ENCODE measurements around the gene BGN. TPM values are rescaled to one million over a fixed set of nuclear protein-coding genes. Genes with fewer than 3 reads are reported as not detected.

BGN gene
- total RNA-seq, 2 donors from 2014 or later, result 141 to 206 TPM

- TF ChIP-seq CTCF (IDR thresholded peaks at IDR 0.05), result no peak
- H3K4me3 ChIP-seq, result no peak overlapping the region
- DNase-seq (ENCODE audit: low spot score), result no peak
Observed at GRCh38 chrX:153463556-153463955, 31.2 kb upstream of the BGN start.

GRCh38 chrX:153464116-153464515 is 30.7 kb upstream of the BGN start:
- Histone ChIP-seq H3K36me3 (peaks cover 4% of the 10 kb centered on the region), H3K4me3 (no peak overlapping the region), H3K9me3 (no peaks in the 10 kb centered on the region), H3K4me1 (peaks cover 0 to 4% of the 10 kb centered on the region in 2 donors), H3K27me3 (no peaks in the 10 kb centered on the region), H3K27ac (no peak overlapping the region)
- DNase-seq (ENCODE audit: low spot score), result no peak
- TF ChIP-seq CTCF (IDR thresholded peaks at IDR 0.05), result no peak

More at GRCh38 chrX:153463556-153463955, 31.2 kb upstream of the BGN start:
- Histone ChIP-seq H3K36me3 (peaks cover 4% of the 10 kb centered on the region), H3K4me1 (no peaks in the 10 kb centered on the region), H3K27me3 (no peaks in the 10 kb centered on the region), H3K9me3 (no peaks in the 10 kb centered on the region), H3K27ac (no peak overlapping the region)

- H3K4me1 ChIP-seq, result peaks cover 0 to 13% of the 10 kb centered on the region in 2 donors
- no peaks in the 10 kb centered on the region for H3K27me3 ChIP-seq
- H3K27ac ChIP-seq, result no peak overlapping the region
- DNase-seq (ENCODE audit: low spot score), result no peak
- no peaks in the 10 kb centered on the region for H3K9me3 ChIP-seq
- no peak overlapping the region for H3K4me3 ChIP-seq
- no peak for TF ChIP-seq CTCF (IDR thresholded peaks at IDR 0.05)
- peaks cover 4% of the 10 kb centered on the region for H3K36me3 ChIP-seq
Observed at GRCh38 chrX:153465691-153466380, 28.9 kb upstream of the BGN start.

- no peak for DNase-seq (ENCODE audit: low spot score)
- no peak for TF ChIP-seq CTCF (IDR thresholded peaks at IDR 0.05)
- Histone ChIP-seq H3K36me3 (no peaks in the 10 kb centered on the region), H3K27me3 (no peaks in the 10 kb centered on the region), H3K27ac (no peak overlapping the region), H3K4me1 (peaks cover 0 to 18% of the 10 kb centered on the region in 2 donors), H3K4me3 (no peak overlapping the region), H3K9me3 (no peaks in the 10 kb centered on the region)
Observed at GRCh38 chrX:153468008-153468580, 26.7 kb upstream of the BGN start.

GRCh38 chrX:153469811-153470410 is 24.9 kb upstream of the BGN start:
- peaks cover 0 to 24% of the 10 kb centered on the region in 2 donors for H3K4me1 ChIP-seq
- H3K4me3 ChIP-seq, result peak overlapping the region; percentile 40 to 65
- no peak for DNase-seq (ENCODE audit: low spot score)
- no peaks in the 10 kb centered on the region for H3K36me3 ChIP-seq
- H3K9me3 ChIP-seq, result no peaks in the 10 kb centered on the region
- TF ChIP-seq CTCF (IDR thresholded peaks at IDR 0.05), result no peak
- peak overlapping the region; percentile 34 to 62 for H3K27ac ChIP-seq
- no peaks in the 10 kb centered on the region for H3K27me3 ChIP-seq
